Endothelial cell of coronary artery (primary cell): ENCODE results near the gene TUBE1. TPM values are rescaled to one million over a fixed set of nuclear protein-coding genes. Genes with fewer than 3 reads are reported as not detected.

Source experiments
- total RNA-seq: library from RNA; depleted of rRNA; stranded (reverse); fragments of >200 nt; gene quantifications from 2 replicates; pipeline ENCODE4 v1.2.3, GENCODE V29; 2014

TUBE1 gene
- total RNA-seq, result 11.0 and 20.1 TPM in 2 replicates

GRCh38 chr6:112087136-112087911 lies at the start of gene TUBE1, which contains the start of gene FAM229B:
TUBE1 (minus strand) TSS chr6:112087482; CDS start chr6:112087434, 48 bp downstream.
FAM229B (plus strand) TSS chr6:112087591; CDS start chr6:112099284, 11,693 bp downstream.

GRCh38 chr6:112054001-112054400 lies 33.3 kb downstream of the TUBE1 start, which contains the start of gene CCN6:
CCN6 (plus strand) TSS chr6:112054104; CDS start chr6:112054358, 254 bp downstream.

Other genes with a start within 250 kb of the TUBE1 start
- gene FYN, start 214.0 kb downstream of the TUBE1 start, total RNA-seq, result 125 and 127 TPM in 2 replicates
- gene CCN6, start 33.4 kb downstream of the TUBE1 start, total RNA-seq, result not detected in 2 replicates
- gene FAM229B, start 109 bp upstream of the TUBE1 start, total RNA-seq, result 11.3 and 18.1 TPM in 2 replicates
- 491 and 644 TPM in 2 replicates for gene LAMA4, start 167.1 kb upstream of the TUBE1 start, total RNA-seq